IPS-15b (cell line): Measurements from ENCODE around the gene VEZT.

Experiments used
- H3K27me3 ChIP-seq: one replicate; pipeline ENCODE4 v1.6.1; 2013; ENCODE audit warnings: low read length; ENCODE audit not compliant: control insufficient read depth, insufficient read depth
- H3K36me3 ChIP-seq: one replicate; pipeline ENCODE4 v1.6.1; 2013; ENCODE audit warnings: low read length; ENCODE audit not compliant: control insufficient read depth, insufficient read depth
- H3K4me1 ChIP-seq: one replicate; pipeline ENCODE4 v1.6.1; 2013; ENCODE audit warnings: mild to moderate bottlenecking, low read length; ENCODE audit not compliant: control insufficient read depth, insufficient read depth
- H3K4me3 ChIP-seq: one replicate; pipeline ENCODE4 v1.5.1; 2013; ENCODE audit warnings: low read depth, low read length
- H3K9ac ChIP-seq: one replicate; pipeline ENCODE4 v1.6.1; 2013; ENCODE audit warnings: low read depth, mild to moderate bottlenecking, low read length
- H3K9me3 ChIP-seq: one replicate; pipeline ENCODE4 v1.6.1; 2013; ENCODE audit warnings: mild to moderate bottlenecking, low read length; ENCODE audit not compliant: control insufficient read depth, insufficient read depth

VEZT gene

DNA sequence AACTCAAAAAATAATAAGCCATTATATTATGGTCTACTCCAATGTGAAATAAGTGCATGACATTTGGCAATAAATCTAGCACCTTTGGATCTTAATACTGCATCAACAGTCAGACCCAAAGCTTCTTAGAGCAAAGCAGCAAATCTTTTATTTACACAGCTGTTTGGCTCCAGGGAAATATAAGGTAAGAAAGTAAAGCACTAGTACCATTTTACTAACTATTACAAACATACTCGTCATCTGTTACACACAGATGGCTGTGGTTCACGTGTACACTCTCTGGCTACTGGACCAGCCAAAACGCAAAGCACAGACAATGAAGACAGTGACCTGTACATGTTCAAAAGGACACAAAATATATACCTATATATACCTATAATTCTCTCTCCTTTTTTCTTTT lies 3.1 kb upstream of the VEZT start:
- H3K27me3 ChIP-seq: no peaks in the 10 kb centered on the region
- no peak overlapping the region for H3K9ac ChIP-seq
- H3K9me3 ChIP-seq: no peaks in the 10 kb centered on the region
- H3K4me1 ChIP-seq: peaks cover 10% of the 10 kb centered on the region
- no peaks in the 10 kb centered on the region for H3K36me3 ChIP-seq
- no peak overlapping the region for H3K4me3 ChIP-seq

DNA sequence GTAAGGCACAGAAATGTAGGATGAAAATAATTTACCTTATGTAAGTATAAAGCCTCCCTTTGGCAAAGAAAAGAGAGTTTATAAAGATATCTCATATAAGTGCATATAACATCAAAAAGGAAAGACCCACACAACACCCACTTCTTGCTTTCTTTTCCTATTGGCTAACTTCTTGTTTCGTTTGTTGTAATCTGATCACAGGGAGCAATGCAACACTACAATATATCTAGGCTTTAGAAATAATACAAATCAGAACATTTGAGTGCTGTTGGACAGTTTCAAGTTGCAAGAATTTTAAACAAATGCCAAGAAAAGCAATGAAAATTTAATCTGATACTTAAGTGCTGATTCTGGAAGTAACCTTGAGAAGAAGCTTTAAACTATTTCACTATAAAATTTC lies 1.7 kb upstream of the VEZT start:
- Histone ChIP-seq H3K27me3 (no peaks in the 10 kb centered on the region), H3K36me3 (no peaks in the 10 kb centered on the region), H3K9me3 (no peaks in the 10 kb centered on the region), H3K9ac (peak overlapping the region; percentile 18), H3K4me3 (peak overlapping the region; percentile 95), H3K4me1 (peaks cover 8% of the 10 kb centered on the region)

DNA sequence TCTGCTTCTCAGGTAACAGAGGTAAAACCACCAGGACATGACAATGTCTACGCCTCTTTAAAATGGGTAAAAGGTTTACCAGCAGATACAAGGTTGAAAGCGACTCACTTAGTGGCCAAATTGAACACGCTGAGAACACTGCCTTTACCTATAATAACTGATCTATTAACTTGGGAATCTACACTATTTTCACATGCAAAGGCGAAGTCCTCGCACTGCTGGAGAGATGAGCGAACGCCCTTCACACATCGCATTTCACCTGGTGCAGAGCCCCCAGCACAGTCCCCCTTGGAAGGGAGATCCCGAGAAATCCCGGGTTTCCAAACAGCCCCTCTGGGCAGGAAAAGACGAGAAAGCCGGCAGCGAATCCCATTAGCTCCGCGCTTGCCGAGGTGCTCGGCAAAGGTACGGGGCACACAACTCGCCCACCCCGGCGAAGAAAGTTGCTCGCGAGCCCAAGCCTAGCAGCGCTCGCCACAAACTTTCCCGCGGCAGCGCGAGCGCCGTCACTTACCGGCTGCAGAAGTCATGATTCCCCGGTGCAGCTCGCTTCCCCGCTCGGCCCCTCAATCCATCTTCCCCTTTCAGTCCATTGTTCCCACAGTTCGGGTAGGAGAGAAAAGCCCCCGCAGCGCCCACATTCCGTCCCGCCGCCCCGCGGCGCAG lies 763 bp upstream of the VEZT start:
- no peaks in the 10 kb centered on the region for H3K9me3 ChIP-seq
- peak overlapping the region; percentile 95 for H3K4me3 ChIP-seq
- no peaks in the 10 kb centered on the region for H3K36me3 ChIP-seq
- H3K27me3 ChIP-seq: no peaks in the 10 kb centered on the region
- H3K9ac ChIP-seq: peak overlapping the region; percentile 86
- H3K4me1 ChIP-seq: peaks cover 10% of the 10 kb centered on the region

DNA sequence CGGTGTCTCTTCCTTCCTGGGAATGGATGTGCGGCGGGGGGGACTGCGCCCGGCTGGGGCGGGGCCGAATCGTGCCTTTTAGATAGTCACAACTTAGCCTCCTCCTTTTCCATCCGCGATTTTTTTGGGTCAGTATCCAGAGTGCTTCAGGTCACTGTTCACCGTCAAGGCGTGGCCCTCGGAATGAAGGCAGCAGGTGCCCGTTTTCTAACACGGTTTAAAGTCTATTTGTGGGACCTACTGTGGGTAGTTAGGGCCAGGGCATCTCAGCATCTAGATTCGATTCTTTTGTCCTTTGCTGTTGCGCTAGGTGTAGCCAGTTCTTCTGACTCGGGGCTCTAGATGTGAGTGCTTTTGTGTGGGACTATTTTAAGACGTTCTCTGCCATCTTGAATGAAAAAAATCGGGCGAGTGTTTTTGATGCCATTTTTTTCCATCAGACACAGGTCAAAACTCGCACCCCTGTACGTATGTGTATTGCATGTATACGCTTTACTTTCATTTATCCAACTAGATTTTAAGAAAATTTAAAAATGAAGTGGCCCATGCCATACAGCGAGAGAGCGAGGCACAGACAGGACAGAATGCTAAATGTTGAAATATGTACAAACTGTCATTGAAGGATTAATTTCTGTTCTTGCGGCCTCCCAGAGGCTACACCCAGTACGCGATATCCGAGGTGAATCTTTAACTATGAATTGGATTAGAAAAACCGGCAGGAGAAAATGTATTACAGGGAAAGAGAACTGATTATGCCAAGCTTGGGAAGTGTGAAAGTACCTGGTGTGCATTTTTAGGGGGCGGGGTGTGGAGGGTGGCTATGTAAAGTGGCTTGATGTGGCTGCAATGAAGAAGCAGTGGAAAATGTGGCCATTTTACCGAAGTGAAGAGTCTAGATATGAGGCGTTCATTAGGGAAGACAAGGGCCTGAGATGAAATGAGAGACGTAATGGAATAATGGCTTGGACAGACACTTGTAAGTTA lies 835 bp downstream of the VEZT start:
- Histone ChIP-seq H3K27me3 (no peaks in the 10 kb centered on the region), H3K4me1 (peaks cover 10% of the 10 kb centered on the region), H3K9ac (peak overlapping the region; percentile 84), H3K36me3 (no peaks in the 10 kb centered on the region), H3K4me3 (peak overlapping the region; percentile 95), H3K9me3 (no peaks in the 10 kb centered on the region)

DNA sequence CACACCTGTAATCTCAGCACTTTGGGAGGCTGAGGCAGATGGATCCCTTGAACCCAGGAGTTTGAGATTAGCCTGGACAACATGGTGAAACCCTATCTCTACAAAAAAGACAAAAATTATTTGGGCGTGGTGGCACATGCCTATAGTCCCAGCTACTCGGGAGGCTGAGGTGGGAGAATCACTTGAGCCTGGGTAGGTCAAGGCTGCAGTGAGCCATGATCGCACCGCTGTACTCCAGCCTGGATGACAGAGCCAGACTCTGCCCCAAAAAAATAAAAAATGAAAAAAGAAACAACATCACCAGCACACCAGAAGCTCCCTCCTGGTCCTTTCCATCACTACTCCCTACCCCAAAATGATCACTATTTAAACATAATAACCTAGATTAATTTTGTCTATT lies 2.6 kb downstream of the VEZT start:
- H3K4me1 ChIP-seq: peaks cover 4% of the 10 kb centered on the region
- no peak overlapping the region for H3K9ac ChIP-seq
- H3K36me3 ChIP-seq: no peaks in the 10 kb centered on the region
- no peak overlapping the region for H3K4me3 ChIP-seq
- no peaks in the 10 kb centered on the region for H3K9me3 ChIP-seq
- H3K27me3 ChIP-seq: no peaks in the 10 kb centered on the region

DNA sequence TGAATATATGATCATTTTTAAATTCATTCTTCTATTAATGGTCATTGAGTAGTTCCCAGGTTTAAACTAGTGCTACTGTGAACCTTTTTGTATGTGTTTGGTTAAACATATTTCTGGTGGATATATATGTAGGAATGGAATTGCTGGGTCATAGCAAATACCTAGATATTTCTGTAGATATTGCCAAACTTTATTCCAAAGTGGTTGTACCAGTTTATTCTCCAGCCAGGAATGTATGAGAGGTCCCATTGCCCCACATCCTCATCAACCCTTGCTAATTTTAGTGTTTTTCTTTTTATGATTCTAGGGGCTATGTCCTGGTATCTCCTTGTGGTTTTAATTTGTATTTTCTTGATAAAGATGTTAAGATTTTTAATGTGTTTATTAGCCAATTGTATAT lies 3.1 kb downstream of the VEZT start:
- no peaks in the 10 kb centered on the region for H3K36me3 ChIP-seq
- peaks cover 2% of the 10 kb centered on the region for H3K4me1 ChIP-seq
- no peaks in the 10 kb centered on the region for H3K9me3 ChIP-seq
- H3K4me3 ChIP-seq: no peak overlapping the region
- no peak overlapping the region for H3K9ac ChIP-seq
- no peaks in the 10 kb centered on the region for H3K27me3 ChIP-seq

DNA sequence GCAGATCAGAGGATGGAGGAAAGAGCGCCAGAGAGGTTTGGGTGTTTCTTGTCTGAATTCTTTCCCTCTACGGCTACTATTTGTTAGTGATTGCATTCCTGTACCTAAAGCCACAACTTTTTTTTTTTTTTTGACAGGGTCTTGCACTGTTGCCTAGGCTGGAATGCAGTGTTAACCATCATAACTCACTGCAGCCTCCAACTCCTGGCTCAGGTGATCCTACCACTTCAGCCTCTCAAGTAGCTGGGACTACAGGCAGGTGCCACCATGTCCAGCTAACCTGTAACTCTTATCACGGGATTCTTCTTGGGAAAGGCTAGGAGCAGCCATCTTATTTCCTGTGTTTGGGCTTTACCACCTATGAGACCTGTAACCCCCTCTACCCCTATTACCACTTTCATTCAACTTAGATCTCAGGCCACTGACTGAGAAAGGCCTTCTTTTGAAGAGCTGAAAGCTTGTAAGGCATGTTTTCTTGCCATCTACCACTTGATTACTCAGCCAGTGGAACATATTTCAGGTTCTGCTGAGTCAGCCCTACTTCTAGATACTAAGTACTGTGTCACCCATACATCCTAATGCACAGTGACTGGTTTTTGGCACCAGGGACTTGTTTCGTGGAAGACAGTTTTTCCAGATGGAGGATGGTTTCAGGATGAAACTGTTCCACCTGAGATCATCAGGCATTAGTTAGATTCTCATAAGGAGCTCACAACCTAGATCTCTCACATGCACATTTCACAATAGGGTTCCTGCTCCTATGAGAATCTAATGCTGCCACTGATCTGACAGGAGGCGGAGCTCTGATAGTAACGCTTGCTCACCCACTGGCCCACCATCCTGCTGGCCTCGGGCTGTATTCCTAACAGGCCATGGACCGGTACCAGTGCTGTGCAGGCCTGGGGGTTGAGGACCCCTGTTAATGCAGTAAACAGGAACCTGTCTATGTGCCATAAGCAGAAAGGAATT lies 6.9 kb downstream of the VEZT start:
- Histone ChIP-seq H3K9me3 (no peaks in the 10 kb centered on the region), H3K9ac (no peak overlapping the region), H3K27me3 (no peaks in the 10 kb centered on the region), H3K36me3 (no peaks in the 10 kb centered on the region), H3K4me3 (no peak overlapping the region), H3K4me1 (peaks cover 5% of the 10 kb centered on the region)

DNA sequence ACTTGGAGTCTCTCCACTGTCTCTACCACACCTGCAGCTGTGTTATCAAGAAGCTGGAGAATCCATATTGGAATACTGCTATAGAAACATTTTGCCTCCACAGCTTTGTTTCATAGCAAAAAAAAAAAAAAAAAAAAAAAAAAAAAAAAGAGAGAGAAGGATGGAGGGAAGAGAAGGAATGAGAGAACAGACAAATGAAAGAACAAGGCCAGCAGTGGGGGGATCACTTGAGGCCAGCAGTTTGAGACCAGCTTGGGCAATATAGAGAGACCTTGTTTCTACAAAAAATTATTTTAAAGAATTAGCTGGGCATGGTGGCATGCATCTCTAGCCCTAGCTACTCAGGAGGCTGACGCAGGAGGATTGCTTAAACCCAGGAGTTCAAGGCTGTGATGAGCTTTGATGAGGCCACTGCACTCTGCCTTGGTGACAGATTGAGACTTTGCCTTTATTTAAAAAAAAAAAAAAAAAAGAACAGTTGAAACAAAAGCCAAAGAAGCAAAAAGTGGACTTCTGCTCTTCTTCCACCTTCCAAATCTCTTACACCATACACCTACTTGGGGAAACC lies 8.1 kb downstream of the VEZT start:
- Histone ChIP-seq H3K27me3 (no peaks in the 10 kb centered on the region), H3K9ac (no peak overlapping the region), H3K4me1 (peaks cover 5% of the 10 kb centered on the region), H3K36me3 (no peaks in the 10 kb centered on the region), H3K9me3 (no peaks in the 10 kb centered on the region), H3K4me3 (no peak overlapping the region)

DNA sequence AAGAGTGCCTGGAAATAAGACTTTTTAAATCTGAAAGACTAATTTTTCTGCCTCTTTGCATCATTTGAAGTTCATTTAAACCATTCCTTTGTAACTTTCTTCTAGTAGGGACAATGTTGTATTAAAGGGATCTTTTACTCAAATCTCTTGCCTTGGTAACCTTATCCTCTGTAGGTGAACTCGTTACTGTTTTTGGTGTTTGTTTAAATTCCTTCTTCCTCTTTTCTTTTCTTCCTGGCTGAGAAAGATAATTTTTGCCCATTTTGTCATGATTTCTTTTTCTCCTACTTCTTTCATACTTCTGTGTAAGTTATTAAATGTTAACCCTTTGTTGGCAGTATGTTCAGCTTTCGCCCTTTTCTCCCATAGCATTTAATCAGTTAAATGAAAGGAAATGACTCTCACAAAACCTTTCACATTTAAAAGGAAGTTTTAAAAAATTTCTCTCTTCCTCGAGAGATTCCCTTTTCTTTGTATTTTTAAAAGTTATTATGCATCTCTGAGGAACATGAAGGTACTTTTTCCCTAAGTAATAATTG lies 10.3 kb downstream of the VEZT start:
- H3K4me3 ChIP-seq: no peak overlapping the region
- H3K27me3 ChIP-seq: no peaks in the 10 kb centered on the region
- H3K4me1 ChIP-seq: peaks cover 3% of the 10 kb centered on the region
- H3K9ac ChIP-seq: no peak overlapping the region
- H3K9me3 ChIP-seq: no peaks in the 10 kb centered on the region
- no peaks in the 10 kb centered on the region for H3K36me3 ChIP-seq

DNA sequence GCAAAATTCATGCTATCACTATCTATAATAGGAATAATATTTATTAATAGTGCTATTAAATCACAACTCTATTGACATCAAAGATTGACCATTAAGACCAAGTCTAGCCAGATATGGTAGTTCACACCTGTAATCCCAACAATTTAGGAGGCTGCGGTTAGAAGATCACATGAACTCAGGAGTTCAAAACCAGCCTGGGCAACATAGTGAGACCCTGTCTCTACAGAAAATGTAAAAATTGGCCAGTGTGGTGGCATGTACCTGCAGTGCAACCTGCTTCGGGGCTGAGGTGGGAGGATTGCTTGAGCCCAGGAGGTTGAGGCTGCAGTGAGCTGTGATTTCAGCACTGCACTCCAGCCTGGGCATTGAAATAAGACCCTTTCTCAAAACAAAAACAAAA lies 11.0 kb downstream of the VEZT start:
- Histone ChIP-seq H3K4me3 (no peak overlapping the region), H3K27me3 (no peaks in the 10 kb centered on the region), H3K36me3 (no peaks in the 10 kb centered on the region), H3K9me3 (no peaks in the 10 kb centered on the region), H3K9ac (no peak overlapping the region), H3K4me1 (peaks cover 3% of the 10 kb centered on the region)

DNA sequence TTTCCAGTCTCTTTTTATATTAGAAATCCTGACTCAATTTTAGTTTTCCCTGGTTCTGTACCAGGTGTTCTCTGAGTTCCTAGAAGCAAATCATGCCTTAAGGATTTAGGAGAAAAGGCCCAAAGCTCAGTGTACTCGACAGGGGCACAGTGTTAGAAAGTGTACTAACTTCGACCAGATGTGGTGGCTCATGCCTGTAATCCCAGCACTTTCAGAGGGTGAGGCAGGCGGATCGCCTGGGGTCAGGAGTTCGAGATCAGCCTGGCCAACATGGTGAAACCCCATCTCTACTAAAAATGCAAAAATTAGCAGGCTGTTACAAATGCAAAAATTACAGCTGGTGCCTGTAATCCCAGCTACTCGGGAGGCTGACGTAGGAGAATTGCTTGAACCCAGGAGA lies 12.0 kb downstream of the VEZT start:
- H3K4me1 ChIP-seq: peaks cover 3% of the 10 kb centered on the region
- no peaks in the 10 kb centered on the region for H3K36me3 ChIP-seq
- no peak overlapping the region for H3K9ac ChIP-seq
- no peaks in the 10 kb centered on the region for H3K9me3 ChIP-seq
- no peak overlapping the region for H3K4me3 ChIP-seq
- no peaks in the 10 kb centered on the region for H3K27me3 ChIP-seq
